GM12875 (cell line): ENCODE results near the gene CBR4.
A peak's percentile ranks its signal among the peaks of the same experiment; 100 is the strongest.

Experiments
- H3K4me3 ChIP-seq: one replicate; pipeline ENCODE4 v1.5.1; 2011; ENCODE audit warnings: low read depth, low read length, control low read depth
- CTCF ChIP-seq: IDR thresholded peaks from 2 replicates; pipeline ENCODE4 v1.5.1; 2011; ENCODE audit warnings: low read depth, mild to moderate bottlenecking, control low read depth, inconsistent platforms, low read length, moderate library complexity, borderline replicate concordance; ENCODE audit not compliant: insufficient read depth

CBR4 gene

GRCh38 chr4:169009286-169010124 is 550 bp downstream of the CBR4 start:
- H3K4me3 ChIP-seq, result peak overlapping the region; percentile 82
- peak; percentile 32; the same call in 1 of the 2 replicates for TF ChIP-seq CTCF

- 0 out of 2 replicates have a peak, but pooled peaks have one; percentile 4 for TF ChIP-seq CTCF
- no peak overlapping the region for H3K4me3 ChIP-seq
Measured at GRCh38 chr4:169005453-169006099, 4.5 kb downstream of the CBR4 start.

GRCh38 chr4:169000315-169000714 is 9.7 kb downstream of the CBR4 start:
- no peak for TF ChIP-seq CTCF

GRCh38 chr4:168999809-169000208 is 10.2 kb downstream of the CBR4 start:
- no peak for TF ChIP-seq CTCF
- H3K4me3 ChIP-seq, result no peak overlapping the region

More at GRCh38 chr4:169000315-169000714, 9.7 kb downstream of the CBR4 start:
- H3K4me3 ChIP-seq, result no peak overlapping the region

GRCh38 chr4:168998596-168998995 is 11.5 kb downstream of the CBR4 start:
- no peak overlapping the region for H3K4me3 ChIP-seq
- TF ChIP-seq CTCF, result no peak

- TF ChIP-seq CTCF, result no peak
- H3K4me3 ChIP-seq, result no peak overlapping the region
Measured at GRCh38 chr4:168995537-168996295, 14.3 kb downstream of the CBR4 start.

- no peak overlapping the region for H3K4me3 ChIP-seq
- no peak for TF ChIP-seq CTCF
Measured at GRCh38 chr4:168994958-168995357, 15.1 kb downstream of the CBR4 start.
